22Rv1 (cell line): ENCODE measurements around the gene ABCC6.
"Not testable (repeated sequence)": the region's sequence is repeated elsewhere in the genome, so short reads cannot be mapped to it uniquely, and the experiment has no call there.

Experiments
- ZFX ChIP-seq: fragments of 450-650 bp; IDR thresholded peaks from 2 replicates; pipeline ENCODE4 v1.6.1; 2017; ENCODE audit warnings: antibody characterized with exemption, borderline replicate concordance
- TF ChIP-seq, protein P1 (sequence below): fragments of 450-650 bp; IDR thresholded peaks from 2 replicates; pipeline ENCODE4 v1.5.1; 2017; ENCODE audit warnings: mild to moderate bottlenecking

DNA sequence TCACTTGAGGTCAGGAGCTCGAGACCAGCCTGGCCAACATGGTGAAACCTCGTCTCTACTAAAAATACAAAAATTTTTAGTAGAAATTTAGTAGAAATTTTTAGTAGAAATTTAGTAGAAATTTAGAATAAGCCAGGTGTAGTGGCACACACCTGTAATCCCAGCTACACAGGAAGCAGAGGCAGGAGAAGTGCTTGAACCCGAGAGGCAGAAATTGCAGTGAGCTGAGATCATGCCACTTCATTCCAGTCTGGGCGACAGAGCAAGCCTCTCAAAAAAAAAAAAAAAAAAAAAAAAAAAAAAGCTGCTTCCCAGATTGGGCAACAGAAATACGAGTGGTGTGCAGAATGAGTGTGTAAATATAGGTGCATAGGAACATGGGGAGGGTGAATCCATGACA is 4.5 kb downstream of the ABCC6 start:
- TF ChIP-seq, protein P1, sequence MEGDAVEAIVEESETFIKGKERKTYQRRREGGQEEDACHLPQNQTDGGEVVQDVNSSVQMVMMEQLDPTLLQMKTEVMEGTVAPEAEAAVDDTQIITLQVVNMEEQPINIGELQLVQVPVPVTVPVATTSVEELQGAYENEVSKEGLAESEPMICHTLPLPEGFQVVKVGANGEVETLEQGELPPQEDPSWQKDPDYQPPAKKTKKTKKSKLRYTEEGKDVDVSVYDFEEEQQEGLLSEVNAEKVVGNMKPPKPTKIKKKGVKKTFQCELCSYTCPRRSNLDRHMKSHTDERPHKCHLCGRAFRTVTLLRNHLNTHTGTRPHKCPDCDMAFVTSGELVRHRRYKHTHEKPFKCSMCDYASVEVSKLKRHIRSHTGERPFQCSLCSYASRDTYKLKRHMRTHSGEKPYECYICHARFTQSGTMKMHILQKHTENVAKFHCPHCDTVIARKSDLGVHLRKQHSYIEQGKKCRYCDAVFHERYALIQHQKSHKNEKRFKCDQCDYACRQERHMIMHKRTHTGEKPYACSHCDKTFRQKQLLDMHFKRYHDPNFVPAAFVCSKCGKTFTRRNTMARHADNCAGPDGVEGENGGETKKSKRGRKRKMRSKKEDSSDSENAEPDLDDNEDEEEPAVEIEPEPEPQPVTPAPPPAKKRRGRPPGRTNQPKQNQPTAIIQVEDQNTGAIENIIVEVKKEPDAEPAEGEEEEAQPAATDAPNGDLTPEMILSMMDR: not testable (repeated sequence)
- TF ChIP-seq ZFX: not testable (repeated sequence)
